Motor neuron (in vitro differentiated cells): ENCODE results near the gene QPRT. TPM values are rescaled to one million over a fixed set of nuclear protein-coding genes. Genes with fewer than 3 reads are reported as not detected.
"Not testable (repeated sequence)": the region's sequence is repeated elsewhere in the genome, so short reads cannot be mapped to it uniquely, and the experiment has no call there.

Experiments
- ATAC-seq, 8 experiments: fragments of 200-7000 bp; cut with Tn5 transposase; replicated peaks in 6 of 8; 2 replicates each; pipeline ENCODE4 v1.8.0; 2021; ENCODE audit warnings: mild to moderate bottlenecking in 8 of 8, moderate library complexity in 8 of 8
- H3K27ac ChIP-seq, 2 donors: fragments of 250-450 bp; sonication (Bioruptor Pico); 2 replicates each; pipeline ENCODE4 v1.9.0; 2021; ENCODE audit warnings: antibody characterized with exemption in 2 of 2, mild to moderate bottlenecking in 2 of 2, moderate library complexity in 1 of 2
- H3K4me1 ChIP-seq, 2 donors: fragments of 250-450 bp; sonication (Bioruptor Pico); replicated peaks in 1 of 2; 2 replicates each; pipeline ENCODE4 v1.6.1; 2021; ENCODE audit warnings: antibody characterized with exemption in 2 of 2, mild to moderate bottlenecking in 2 of 2, moderate library complexity in 1 of 2
- H3K4me3 ChIP-seq, 5 donors: fragments of 250-450 bp; sonication (Bioruptor Pico); 2 replicates each; pipeline ENCODE4 v1.9.0; 2021; ENCODE audit warnings: antibody characterized with exemption in 5 of 5, mild to moderate bottlenecking in 5 of 5, moderate library complexity in 4 of 5
- WGBS, 10 experiments: fragments of 450-650 bp; shearing (Covaris generic); methylation state at CpG; one replicate each; pipeline ENCODE4 v1.0.0; 2022; 5-methylcytosine and 5-hydroxymethylcytosine counted together
- in situ Hi-C, 9 experiments: fragments of 400-800 bp; cut with MboI; loops; one replicate each; pipeline ENCODE4 v1.15.0; 2021; ENCODE audit warnings: low sequenced_read_pairs in 9 of 9, low pct_unique_long_range_greater_than_20kb in 2 of 9; ENCODE audit not compliant: unreplicated experiment in 9 of 9
- total RNA-seq, 8 experiments: library from RNA; unstranded; fragments of 300-600 nt; gene quantifications; 2 replicates each; pipeline versions ENCODE4 v1.2.3 to v1.2.4, GENCODE V29; 2022

QPRT gene
- total RNA-seq, 8 experiments from 2014 or later = 37.7 to 133 (median 52.8) TPM

GRCh38 chr16:29649588-29650494 is 29.1 kb upstream of the QPRT start:
- in situ Hi-C loops = no loop called here
- ATAC-seq = no peak
- 42 to 100% (median 90%) methylated on average over 1 to 8 of the region's 9 CpGs; no CpG with 5 or more reads in 1 of the 10 experiments for WGBS, 10 experiments
- Histone ChIP-seq H3K27ac (no peak overlapping the region), H3K4me1 (no peaks in the 10 kb centered on the region), H3K4me3 (no peak overlapping the region)

DNA sequence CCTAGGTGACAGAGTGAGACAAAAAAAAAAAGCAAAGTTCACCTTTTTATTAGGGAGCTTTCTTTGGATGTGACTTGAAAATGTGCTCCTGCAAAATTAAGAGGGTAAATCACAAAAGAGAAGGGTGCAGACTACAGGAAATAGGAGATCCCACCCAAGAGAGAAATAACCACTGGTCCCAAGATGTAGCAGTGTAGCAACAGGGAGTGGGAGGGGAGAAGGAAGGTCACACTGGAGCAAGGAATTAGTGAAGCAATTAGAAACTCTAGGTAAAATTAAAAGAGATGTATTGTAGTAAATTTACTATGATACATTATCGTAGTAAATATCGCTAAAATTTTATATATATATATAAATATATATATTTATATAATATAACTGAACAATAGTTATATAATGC is 28.2 kb upstream of the QPRT start:
- no peak for ATAC-seq
- 47 to 100% (median 92%) methylated on average over 2 of the region's 2 CpGs; no CpG with 5 or more reads in 1 of the 10 experiments for WGBS, 10 experiments
- Histone ChIP-seq H3K4me1 (no peaks in the 10 kb centered on the region), H3K27ac (no peak overlapping the region), H3K4me3 (no peak overlapping the region)
- in situ Hi-C loops = no loop called here

DNA sequence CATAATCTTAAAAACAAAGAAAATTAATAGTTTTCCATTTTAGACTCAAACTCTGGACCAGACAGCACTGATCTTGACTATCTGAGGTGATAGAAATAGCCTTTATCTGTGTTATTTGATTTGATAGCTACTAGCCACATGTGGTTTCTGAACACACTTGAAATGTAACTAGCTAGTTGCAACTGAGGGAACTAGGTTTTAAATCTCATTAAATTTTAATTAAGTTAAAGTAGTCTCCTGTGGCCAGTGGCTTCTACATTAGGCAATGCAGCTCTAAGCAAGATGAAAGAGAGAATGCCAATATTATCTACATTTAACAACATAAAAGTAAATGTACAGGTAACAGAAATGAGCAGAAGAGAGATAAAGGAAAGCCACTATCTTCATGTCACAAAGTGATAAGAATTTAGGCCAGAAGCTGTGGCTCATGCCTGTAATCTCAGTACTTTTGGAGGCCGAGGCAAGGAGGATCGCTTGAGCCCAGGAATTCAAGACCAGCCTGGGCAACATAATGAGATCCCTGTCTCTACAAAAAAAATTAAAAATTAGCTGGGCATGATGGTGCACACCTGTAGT is 27.1 kb upstream of the QPRT start:
- ATAC-seq = no peak
- 80 to 100% (median 89%) methylated on average over 1 to 2 of the region's 2 CpGs; no CpG with 5 or more reads in 3 of the 10 experiments for WGBS, 10 experiments

GRCh38 chr16:29653471-29653870 is 25.5 kb upstream of the QPRT start:
- ATAC-seq = no peak
- Histone ChIP-seq H3K4me1 (no peaks in the 10 kb centered on the region), H3K4me3 (no peak overlapping the region), H3K27ac (no peak overlapping the region)
- WGBS, 10 experiments = 27 to 87% (median 67%) methylated on average over 2 to 12 of the region's 12 CpGs; no CpG with 5 or more reads in 1 of the 10 experiments
- in situ Hi-C loops = no loop called here

More for the DNA sequence above, 27.1 kb upstream of the QPRT start:
- no peak overlapping the region for H3K4me3 ChIP-seq
- H3K4me1 ChIP-seq = no peaks in the 10 kb centered on the region
- in situ Hi-C loops = no loop called here
- H3K27ac ChIP-seq = no peak overlapping the region

- H3K27ac ChIP-seq, ATAC-seq, H3K4me3 ChIP-seq, in situ Hi-C loops, H3K4me1 ChIP-seq: not testable (repeated sequence)
- 0 to 97% (median 90%) methylated on average over 1 to 7 of the region's 7 CpGs; no CpG with 5 or more reads in 3 of the 10 experiments for WGBS, 10 experiments
These were observed 25.1 kb upstream of the QPRT start for GRCh38 chr16:29653890-29654289.

GRCh38 chr16:29656688-29657523 is 22.1 kb upstream of the QPRT start:
- in situ Hi-C loops = no loop called here
- Histone ChIP-seq H3K27ac (no peak overlapping the region), H3K4me1 (no peaks in the 10 kb centered on the region), H3K4me3 (no peak overlapping the region)
- WGBS, 10 experiments = 0 to 92% (median 69%) methylated on average over 1 to 6 of the region's 11 CpGs; no CpG with 5 or more reads in 4 of the 10 experiments
- ATAC-seq = peak in 6 of 8 experiments; percentile 26 to 56 (median 36)

DNA sequence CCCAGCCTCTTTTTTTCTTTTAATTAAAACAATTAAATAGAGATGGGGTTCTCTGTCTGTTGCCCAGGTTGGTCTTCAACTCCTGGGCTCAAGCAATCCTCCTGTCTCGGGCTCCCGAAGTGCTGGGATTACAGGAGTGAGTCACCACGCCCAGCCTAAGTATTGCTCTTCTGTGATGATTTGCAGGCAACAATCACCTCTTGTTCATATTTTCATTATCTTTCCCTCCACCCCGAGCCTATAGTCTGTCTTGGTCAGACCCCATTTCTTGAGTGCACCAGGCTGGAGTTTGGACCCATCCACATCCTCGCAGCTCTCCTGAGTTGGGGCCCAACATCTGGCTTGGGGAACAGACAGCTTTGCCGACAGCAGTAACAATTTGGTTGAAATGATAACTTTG is 20.3 kb upstream of the QPRT start:
- in situ Hi-C loops = no loop called here
- H3K4me3 ChIP-seq = no peak overlapping the region
- no peak for ATAC-seq
- peaks cover 7 to 9% of the 10 kb centered on the region in 2 donors for H3K4me1 ChIP-seq
- 0 to 100% (median 80%) methylated on average over 1 to 5 of the region's 6 CpGs; no CpG with 5 or more reads in 4 of the 10 experiments for WGBS, 10 experiments
- no peak overlapping the region for H3K27ac ChIP-seq

GRCh38 chr16:29662000-29662728 is 16.8 kb upstream of the QPRT start:
- in situ Hi-C loops = no loop called here
- no peak for ATAC-seq
- Histone ChIP-seq H3K4me3 (no peak overlapping the region), H3K27ac (no peak overlapping the region), H3K4me1 (peaks cover 32 to 37% of the 10 kb centered on the region in 2 donors)
- WGBS, 10 experiments = 0 to 100% (median 91%) methylated on average over 1 to 14 of the region's 17 CpGs

- Histone ChIP-seq H3K4me3 (no peak overlapping the region), H3K27ac (no peak overlapping the region), H3K4me1 (peaks cover 37 to 42% of the 10 kb centered on the region in 2 donors)
- no peak for ATAC-seq
- in situ Hi-C loops = no loop called here
- 79 to 100% (median 80%) methylated on average over 1 to 3 of the region's 4 CpGs; no CpG with 5 or more reads in 7 of the 10 experiments for WGBS, 10 experiments
These were observed 16.3 kb upstream of the QPRT start for GRCh38 chr16:29662729-29663015.

- 88 to 100% (median 92%) methylated on average over 1 to 5 of the region's 18 CpGs; no CpG with 5 or more reads in 5 of the 10 experiments for WGBS, 10 experiments
- ATAC-seq = no peak
- Histone ChIP-seq H3K4me1 (peaks cover 41 to 46% of the 10 kb centered on the region in 2 donors), H3K27ac (peak within 1 kb of the TSS; percentile 26 to 29), H3K4me3 (no peak within 1 kb of the TSS)
- in situ Hi-C loops = no loop called here
These were observed 15.8 kb upstream of the QPRT start, which contains the start of gene SPN for GRCh38 chr16:29663016-29663806. TSS of gene SPN (plus strand) at chr16:29663247. CDS start at chr16:29663729, 482 bp downstream.

GRCh38 chr16:29663807-29664090 is 15.2 kb upstream of the QPRT start:
- Histone ChIP-seq H3K4me1 (peaks cover 41 to 46% of the 10 kb centered on the region in 2 donors), H3K4me3 (no peak overlapping the region), H3K27ac (peak overlapping the region in 1 of 2 donors; percentile 29)
- WGBS, 10 experiments = 20 to 100% (median 92%) methylated on average over 1 to 2 of the region's 3 CpGs; no CpG with 5 or more reads in 4 of the 10 experiments
- in situ Hi-C loops = no loop called here
- ATAC-seq = no peak
